Measurements from ENCODE around the gene PDPK1. TPM values are rescaled to one million over a fixed set of nuclear protein-coding genes. Genes with fewer than 3 reads are reported as not detected.

PDPK1 gene
- total RNA-seq = 26.1 TPM

GRCh38 chr16:2537451-2538379 lies at the start of gene PDPK1:
Gene PDPK1, plus strand, starts transcription at chr16:2538021. Its CDS starts 92 bp downstream, at chr16:2538113.
- peak; percentile 88 for ATAC-seq

GRCh38 chr16:2489581-2489980 lies 48.2 kb upstream of the PDPK1 start:
- no peak for ATAC-seq

GRCh38 chr16:2490190-2491105 lies 47.4 kb upstream of the PDPK1 start:
- ATAC-seq = no peak

GRCh38 chr16:2492292-2492691 lies 45.5 kb upstream of the PDPK1 start:
- ATAC-seq = no peak

- no peak for ATAC-seq
Measured at GRCh38 chr16:2493605-2494004, 44.2 kb upstream of the PDPK1 start.

GRCh38 chr16:2494616-2495015 lies 43.2 kb upstream of the PDPK1 start:
- no peak for ATAC-seq

GRCh38 chr16:2495041-2495440 lies 42.8 kb upstream of the PDPK1 start:
- ATAC-seq = no peak

- peak; percentile 15 for ATAC-seq
Measured at GRCh38 chr16:2496223-2497115, 41.4 kb upstream of the PDPK1 start.

- ATAC-seq = no peak
Measured at GRCh38 chr16:2497116-2497630, 40.6 kb upstream of the PDPK1 start.

GRCh38 chr16:2497695-2498484 lies 39.9 kb upstream of the PDPK1 start:
- no peak for ATAC-seq

GRCh38 chr16:2498531-2499253 lies 39.1 kb upstream of the PDPK1 start:
- peak; percentile 86 for ATAC-seq

GRCh38 chr16:2499454-2499853 lies 38.4 kb upstream of the PDPK1 start:
- ATAC-seq = no peak

GRCh38 chr16:2499890-2500429 lies 37.9 kb upstream of the PDPK1 start:
- no peak for ATAC-seq

GRCh38 chr16:2500430-2500917 lies 37.3 kb upstream of the PDPK1 start:
- no peak for ATAC-seq

- peak; percentile 67 for ATAC-seq
Measured at GRCh38 chr16:2500918-2501750, 36.7 kb upstream of the PDPK1 start.

GRCh38 chr16:2501946-2502895 lies 35.6 kb upstream of the PDPK1 start:
- ATAC-seq = no peak

GRCh38 chr16:2505695-2506094 lies 32.1 kb upstream of the PDPK1 start:
- no peak for ATAC-seq

Data from esophagus mucosa (tissue), 1 donor.